ENCODE data around the gene NR3C1. TPM values are rescaled to one million over a fixed set of nuclear protein-coding genes. Genes with fewer than 3 reads are reported as not detected.
"Not testable (repeated sequence)": the region's sequence is repeated elsewhere in the genome, so short reads cannot be mapped to it uniquely, and the experiment has no call there.

Gene NR3C1
- total RNA-seq, 1 donor from 2014 or later: 156 TPM

DNA sequence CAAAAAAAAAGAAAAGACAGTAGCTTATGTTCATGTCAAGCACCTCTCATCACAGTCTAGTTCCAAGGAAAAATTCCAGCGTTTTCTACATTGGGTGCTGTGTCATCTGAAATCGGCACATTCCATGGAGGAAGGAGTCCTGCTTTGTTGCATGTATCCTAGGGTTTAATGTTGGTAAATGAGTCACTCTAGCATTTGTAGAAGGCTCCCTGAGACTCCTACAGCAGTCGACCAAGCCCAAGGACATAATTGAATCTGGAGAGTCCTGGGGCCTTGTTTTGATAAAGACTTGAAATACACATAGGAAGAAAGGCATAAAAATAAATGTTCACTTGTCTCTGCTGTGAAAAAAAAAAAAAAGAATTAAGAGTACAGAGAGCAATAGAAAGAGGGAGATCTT lies 69.1 kb downstream of the NR3C1 start:
- not testable (repeated sequence) for DNase-seq

- DNase-seq: no peak
Measured at GRCh38 chr5:143331956-143332355, 71.5 kb downstream of the NR3C1 start.

- no peak for DNase-seq
Measured at GRCh38 chr5:143329843-143330242, 73.6 kb downstream of the NR3C1 start.

GRCh38 chr5:143328589-143329220 lies 74.8 kb downstream of the NR3C1 start:
- DNase-seq: no peak

- not testable (repeated sequence) for DNase-seq
Measured at GRCh38 chr5:143325086-143325485, 78.4 kb downstream of the NR3C1 start.

GRCh38 chr5:143322931-143323630 lies 80.4 kb downstream of the NR3C1 start:
- not testable (repeated sequence) for DNase-seq

DNA sequence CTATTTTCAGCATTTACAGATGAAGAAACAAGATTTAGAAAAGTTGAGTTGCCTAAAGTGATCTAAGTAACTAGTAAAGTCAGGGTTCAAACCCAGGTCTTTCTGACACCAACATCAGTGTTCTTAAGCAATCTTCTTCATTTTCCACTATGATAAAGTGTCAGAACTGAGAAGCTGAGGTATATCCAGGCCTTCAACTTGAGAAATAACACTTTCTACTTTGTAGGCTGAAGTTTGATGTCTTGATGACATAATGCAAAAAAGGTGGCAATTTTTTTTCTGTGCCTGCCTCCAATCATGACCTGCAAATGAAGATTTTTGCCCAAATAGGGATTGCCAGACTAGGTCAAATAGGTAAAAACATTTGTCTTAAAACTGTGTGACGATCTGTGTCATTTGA lies 81.3 kb downstream of the NR3C1 start:
- DNase-seq: no peak

DNA sequence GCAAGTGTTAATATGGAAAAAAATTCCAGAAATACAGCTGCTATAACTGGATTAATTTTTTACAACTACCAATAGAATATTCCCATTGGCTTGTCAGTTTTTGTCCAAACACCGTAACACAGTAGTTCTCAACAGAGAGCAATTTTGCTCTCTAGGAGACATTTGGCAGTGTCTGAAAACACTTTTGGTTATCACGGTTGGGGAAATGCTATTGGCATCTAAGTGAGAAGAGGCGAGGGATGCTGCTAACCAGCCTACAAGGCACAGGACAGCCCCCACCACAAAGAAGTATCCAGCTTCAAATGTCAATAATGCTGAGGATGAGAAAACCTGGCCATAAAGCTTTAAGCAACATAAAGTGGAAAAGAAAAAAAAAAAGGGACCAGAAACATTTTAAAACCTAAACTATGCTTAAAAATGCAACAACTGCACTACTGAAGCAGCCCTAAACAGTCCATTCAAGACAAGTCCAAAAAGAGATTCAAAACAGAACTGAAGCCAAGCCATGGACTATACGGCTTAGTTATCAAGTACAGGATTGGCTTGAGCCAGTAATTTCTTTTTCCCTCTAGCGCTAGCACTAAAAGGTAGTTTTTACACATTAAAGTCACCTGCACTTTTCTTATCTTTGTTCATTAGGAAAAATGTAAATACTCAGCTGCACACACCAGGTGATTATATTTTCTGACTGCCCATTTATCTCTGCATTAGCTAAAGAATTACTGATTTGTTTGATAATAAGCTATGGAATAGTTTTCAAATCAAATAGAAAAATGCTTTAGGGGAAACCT lies 83.9 kb downstream of the NR3C1 start:
- DNase-seq: peak; percentile 19

DNA sequence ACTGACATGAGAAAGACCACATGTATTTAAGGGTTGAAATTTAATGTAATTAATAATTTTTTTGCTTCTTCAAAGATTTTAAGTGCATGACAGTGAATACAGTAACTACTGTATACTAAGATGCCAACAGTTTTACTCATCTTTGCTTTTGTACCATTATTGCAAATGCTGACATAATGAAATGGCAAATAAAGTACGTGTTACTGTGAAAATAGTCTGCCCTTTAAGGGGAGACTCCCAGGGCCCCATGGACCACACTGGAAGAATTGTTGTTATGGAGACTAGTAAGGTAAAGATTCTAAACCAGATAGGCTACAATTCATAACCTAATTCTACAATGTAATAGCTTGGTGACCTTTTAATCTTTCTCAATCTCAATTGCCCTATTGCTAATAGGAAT lies 84.7 kb downstream of the NR3C1 start:
- DNase-seq: no peak

DNA sequence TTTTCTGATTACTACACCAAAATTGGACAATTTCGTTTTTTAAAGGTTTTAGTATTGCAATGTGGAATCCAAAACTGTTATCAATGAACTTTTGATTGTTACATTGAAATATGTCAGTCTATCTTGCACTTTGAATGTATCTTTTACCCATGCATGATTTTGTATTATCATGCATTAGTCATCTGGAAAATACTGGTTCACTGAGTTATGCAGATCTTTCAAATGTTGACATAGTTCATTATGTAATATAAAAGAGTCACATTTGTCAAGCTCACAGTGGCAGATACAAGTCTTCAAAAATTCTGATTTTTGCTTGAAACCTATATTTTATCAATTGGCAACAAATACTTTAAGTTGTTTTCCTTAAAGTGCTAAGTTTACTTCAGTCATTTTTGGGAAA lies 85.2 kb downstream of the NR3C1 start:
- no peak for DNase-seq

GRCh38 chr5:143316844-143317631 lies 86.4 kb downstream of the NR3C1 start:
- no peak for DNase-seq

DNA sequence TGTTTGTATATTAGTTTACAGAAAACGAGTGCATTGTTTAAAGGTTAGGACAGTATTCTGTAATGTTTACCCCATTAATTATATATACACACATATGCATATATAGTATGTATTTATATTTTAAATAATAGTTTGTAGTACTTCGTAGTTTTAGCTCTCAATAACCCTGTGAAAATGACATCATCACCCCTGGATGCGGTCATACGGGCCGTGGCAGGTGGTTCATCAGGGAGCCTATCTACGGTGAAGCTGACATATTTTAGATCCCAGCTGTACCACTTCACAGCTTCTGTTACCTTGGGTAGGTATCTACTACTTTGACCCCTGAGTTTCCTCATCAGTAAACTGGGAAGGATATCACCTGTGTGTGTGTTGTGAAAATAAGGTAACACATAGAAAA lies 87.1 kb downstream of the NR3C1 start:
- DNase-seq: no peak

GRCh38 chr5:143315929-143316328 lies 87.6 kb downstream of the NR3C1 start:
- DNase-seq: no peak

GRCh38 chr5:143315214-143315613 lies 88.3 kb downstream of the NR3C1 start:
- DNase-seq: no peak

DNA sequence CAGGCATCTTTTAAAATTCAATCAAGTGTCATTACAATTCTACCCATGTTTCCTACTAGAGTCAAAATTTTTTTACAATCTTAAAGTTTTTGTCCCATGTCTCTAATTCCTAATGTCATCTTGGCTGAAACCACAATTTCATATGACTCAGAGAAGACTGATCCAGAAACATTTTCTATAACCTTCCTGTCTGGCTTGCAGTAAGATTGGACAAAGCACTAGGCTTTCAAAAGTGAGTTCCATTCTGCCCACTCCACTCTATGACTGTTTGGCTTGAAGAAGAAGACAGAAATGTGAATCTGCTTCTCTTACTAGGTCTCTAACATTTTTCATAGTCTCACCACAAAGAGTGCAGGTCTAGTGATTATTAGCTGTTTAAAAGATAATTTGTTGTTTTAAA lies 88.8 kb downstream of the NR3C1 start:
- no peak for DNase-seq

DNA sequence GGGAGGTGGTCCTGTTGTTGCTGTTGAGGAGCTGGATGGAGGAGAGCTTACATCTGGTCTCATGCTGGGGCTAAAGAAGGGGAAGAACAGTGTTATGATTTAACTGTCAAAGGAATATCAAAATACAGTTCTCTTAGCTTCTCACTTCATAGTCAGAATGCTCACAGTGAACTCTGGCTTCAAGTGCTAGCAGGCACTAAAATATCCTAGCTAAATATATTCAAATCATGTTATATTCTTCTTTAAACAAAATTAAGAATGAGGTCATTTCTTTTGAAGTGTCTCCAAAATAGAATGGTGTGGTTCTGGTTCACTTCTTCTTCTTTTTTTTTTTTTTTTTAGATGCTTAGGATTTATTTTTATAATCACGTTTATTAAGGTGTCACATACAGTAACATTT lies 89.4 kb downstream of the NR3C1 start:
- DNase-seq: peak; percentile 16

DNA sequence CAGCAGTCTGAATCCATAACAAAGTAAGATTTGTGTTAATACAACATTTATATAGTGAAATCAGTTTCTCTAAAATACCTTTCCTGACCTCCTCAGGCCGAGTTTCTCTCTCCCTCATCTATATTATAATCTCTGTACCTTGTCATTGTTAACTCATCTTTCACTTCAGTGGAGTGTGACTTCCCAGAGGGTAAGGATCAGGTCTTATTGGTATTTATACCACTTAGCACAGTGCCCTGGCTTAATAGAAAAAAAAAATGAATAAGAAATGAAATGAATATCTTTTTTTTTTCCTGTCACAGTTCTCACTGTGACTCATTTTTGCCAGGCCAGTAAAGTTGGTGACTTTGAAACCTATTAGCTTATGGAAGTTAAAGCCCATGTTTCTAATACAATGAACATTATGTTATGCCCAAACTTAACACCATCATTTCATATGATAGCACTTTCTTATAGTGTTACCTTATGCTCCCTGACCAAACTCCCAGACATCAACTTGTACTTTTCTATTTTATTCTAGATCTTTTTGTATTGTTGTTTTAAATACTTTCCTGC lies 90.1 kb downstream of the NR3C1 start:
- DNase-seq: no peak

DNA sequence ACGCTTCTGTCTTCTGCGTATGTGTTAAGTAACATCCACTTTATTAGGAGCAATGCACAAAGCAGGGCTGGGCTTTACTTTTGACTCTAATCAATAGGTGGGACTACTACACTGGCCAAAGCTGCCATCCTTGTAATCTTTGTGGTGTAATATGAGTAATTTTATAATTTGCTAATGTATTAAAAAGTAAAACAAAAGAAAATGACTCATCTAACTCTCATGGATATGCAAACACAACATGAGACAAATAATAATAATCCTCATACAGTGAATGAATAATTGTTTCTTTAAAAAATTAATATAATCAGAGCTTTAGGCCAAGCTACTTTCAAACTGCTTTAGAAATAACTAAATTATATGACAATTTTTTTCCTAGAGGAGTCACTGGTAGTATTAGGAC lies 90.7 kb downstream of the NR3C1 start:
- no peak for DNase-seq

DNA sequence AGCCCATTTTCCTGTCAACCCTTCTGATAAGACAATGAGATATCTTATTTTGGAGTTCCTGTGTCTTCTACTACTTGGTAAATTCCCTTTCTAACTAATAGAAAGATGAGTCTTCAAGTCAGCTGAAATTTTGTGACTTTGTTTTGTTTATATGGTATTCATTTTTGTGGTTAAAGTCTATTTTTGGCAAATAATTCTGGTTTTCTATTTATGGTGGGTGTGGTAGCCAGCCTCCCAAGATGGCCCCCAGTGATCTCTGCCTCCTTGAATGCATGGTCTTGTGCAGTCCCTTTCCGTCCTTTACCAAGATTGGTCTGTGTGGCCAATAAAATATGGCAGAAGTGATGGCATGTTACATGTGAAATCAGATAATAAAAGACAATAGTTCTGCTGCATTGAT lies 91.5 kb downstream of the NR3C1 start:
- DNase-seq: no peak

GRCh38 chr5:143311428-143311827 lies 92.1 kb downstream of the NR3C1 start:
- no peak for DNase-seq

DNA sequence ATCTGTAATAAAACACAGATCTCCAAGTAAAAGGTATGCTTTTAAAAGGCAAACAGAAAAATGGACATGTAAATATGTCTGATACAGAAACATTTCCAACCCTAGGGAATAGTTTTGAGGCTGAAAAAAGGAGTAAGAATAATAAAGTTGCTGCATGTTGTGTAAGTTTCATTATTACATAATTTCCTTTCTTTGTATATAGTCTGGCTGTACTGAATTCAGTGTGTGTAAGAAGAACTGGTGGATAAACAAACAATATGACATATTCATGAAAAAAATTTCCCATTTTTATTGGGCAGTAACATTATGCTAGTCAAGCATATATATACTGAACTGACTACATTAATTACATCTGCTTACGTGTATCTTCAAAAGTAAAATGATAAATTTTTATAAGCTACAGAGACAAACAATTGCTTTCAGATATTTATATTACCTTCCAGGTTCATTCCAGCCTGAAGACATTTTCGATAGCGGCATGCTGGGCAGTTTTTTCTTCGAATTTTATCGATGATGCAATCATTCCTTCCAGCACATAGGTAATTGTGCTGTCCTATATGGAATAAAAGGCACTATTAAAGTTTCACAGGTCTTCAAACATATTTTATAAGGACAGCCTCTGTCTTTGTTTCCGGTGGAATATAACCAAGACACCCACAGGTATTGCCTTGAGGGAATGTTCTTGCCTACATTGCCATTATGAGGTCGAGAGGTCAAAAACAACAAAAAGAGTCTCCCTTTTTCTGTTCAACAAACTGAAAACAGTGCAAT lies 93.6 kb downstream of the NR3C1 start:
- DNase-seq: peak; percentile 40

Data from tongue (tissue), 2 donors.